ENCODE results near the gene CUL7. TPM values are rescaled to one million over a fixed set of nuclear protein-coding genes. Genes with fewer than 3 reads are reported as not detected.
A peak's percentile ranks its signal among the peaks of the same experiment; 100 is the strongest.

Gene CUL7
- total and polyA plus RNA-seq, 10 of the 15 experiments (the other 5 are each of a cell fraction or from before 2014, with no cell fraction given) = 0.66 to 18.4 (median 10.9) TPM

GRCh38 chr6:43013843-43014433 lies 39.7 kb downstream of the CUL7 start, which contains the start of the genes KLHDC3 and MEA1 (continued):
- TF ChIP-seq TARDBP (IDR thresholded peaks at IDR 0.05; ENCODE audit: borderline replicate concordance) (peak; percentile 46; the same call in 1 of the 2 replicates), CBFB (IDR thresholded peaks at IDR 0.05; ENCODE audit: low read depth) (0 out of 2 replicates have a peak, but pooled peaks have one; percentile 9), POLR2A (IDR thresholded peaks at IDR 0.05; ENCODE audit: low read depth, low read length) (peak; percentile 82), ETV6 (conservative IDR thresholded peaks at IDR 0.05 in 1 of 2, IDR thresholded peaks at IDR 0.05 in 1 of 2; ENCODE audit: borderline replicate concordance in 1 of 2, low read depth in 1 of 2) (no peak), MTA2 (IDR thresholded peaks at IDR 0.05; ENCODE audit: low read depth) (no peak), RB1 (IDR thresholded peaks at IDR 0.05; ENCODE audit: borderline replicate concordance) (peak; percentile 75; the same call in 1 of the 2 replicates), IKZF2 (IDR thresholded peaks at IDR 0.05) (no peak), MEF2A (IDR thresholded peaks at IDR 0.05; ENCODE audit: insufficient read depth, low read depth, low read length) (no peak), SPI1 (IDR thresholded peaks at IDR 0.05; ENCODE audit: borderline replicate concordance, insufficient read depth, low read depth, low read length) (no peak), NRF1 (conservative IDR thresholded peaks at IDR 0.05; ENCODE audit: low read depth, low read length) (peak; percentile 57), ZZZ3 (IDR thresholded peaks at IDR 0.05; ENCODE audit: control insufficient read depth, insufficient read length, low read depth) (no peak), SIN3A (IDR thresholded peaks at IDR 0.05; ENCODE audit: low read depth, low read length) (peak; percentile 89), CREB1 (IDR thresholded peaks at IDR 0.05; ENCODE audit: low read depth) (peak; percentile 90), ZNF217 (IDR thresholded peaks at IDR 0.05) (no peak), IKZF1 (conservative IDR thresholded peaks at IDR 0.05) (peak; percentile 96), RAD51 (IDR thresholded peaks at IDR 0.05) (peak; percentile 38; the same call in 1 of the 2 replicates), CHD2 (IDR thresholded peaks at IDR 0.05; ENCODE audit: borderline replicate concordance, low read depth, low read length) (peak; percentile 68; the same call in 1 of the 2 replicates), HDGF (IDR thresholded peaks at IDR 0.05) (peak; percentile 93), NFYB (IDR thresholded peaks at IDR 0.05; ENCODE audit: insufficient read depth, low read depth, low read length) (no peak), BCL3 (IDR thresholded peaks at IDR 0.05; ENCODE audit: borderline replicate concordance, insufficient read depth, low read depth, low read length, poor library complexity, severe bottlenecking) (no peak), DPF2 (IDR thresholded peaks at IDR 0.05) (peak; percentile 87), SMC3 (IDR thresholded peaks at IDR 0.05; ENCODE audit: borderline replicate concordance, low read length) (no peak), MEF2B (IDR thresholded peaks at IDR 0.05; ENCODE audit: partially characterized antibody, poor library complexity, severe bottlenecking) (no peak), ZBED1 (IDR thresholded peaks at IDR 0.05; ENCODE audit: borderline replicate concordance) (no peak), USF1 (IDR thresholded peaks at IDR 0.05; ENCODE audit: borderline replicate concordance, extremely low read length, insufficient read depth, low read depth, low read length) (peak; percentile 68), BACH1 (IDR thresholded peaks at IDR 0.05; ENCODE audit: borderline replicate concordance) (no peak; the same call in 1 of the 2 replicates), USF2 (IDR thresholded peaks at IDR 0.05; ENCODE audit: borderline replicate concordance, low read depth, low read length) (peak; percentile 23; the same call in 1 of the 2 replicates), PKNOX1 (IDR thresholded peaks at IDR 0.05) (peak; percentile 99)

All from GM12878 (cell line).